ENCODE data around the gene ADGRE3.

DNA sequence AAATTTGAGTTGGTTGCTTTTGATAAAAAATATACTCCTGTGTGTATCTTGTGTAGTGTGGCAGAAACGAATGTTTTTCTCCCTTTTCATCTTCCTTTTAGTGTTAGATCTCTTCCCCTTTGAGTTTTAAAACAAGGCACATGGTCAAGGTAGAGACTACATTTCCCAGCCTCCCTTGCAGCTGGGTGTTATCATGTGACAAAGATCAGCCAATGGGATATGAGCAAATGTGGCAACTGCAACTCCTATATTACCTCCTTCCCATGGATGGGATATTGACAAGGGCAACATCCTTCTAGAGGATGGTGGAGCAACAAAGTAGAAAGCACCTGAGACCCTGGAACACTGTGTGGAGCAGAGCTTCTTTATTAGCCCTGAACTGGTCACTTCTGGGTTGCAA lies 42.4 kb downstream of the ADGRE3 start:
- TF ChIP-seq POLR2AphosphoS5 (IDR thresholded peaks at IDR 0.05; ENCODE audit: low read depth, low read length) (no peak), POLR2A (IDR thresholded peaks at IDR 0.05; ENCODE audit: low read depth, low read length) (no peak)
